ENCODE measurements around the gene ROR1. TPM values are rescaled to one million over a fixed set of nuclear protein-coding genes. Genes with fewer than 3 reads are reported as not detected.

Gene ROR1
- total and polyA plus RNA-seq, 7 experiments from 2014 or later: 0.07 to 0.22 (median 0.16) TPM; not detected in 4

DNA sequence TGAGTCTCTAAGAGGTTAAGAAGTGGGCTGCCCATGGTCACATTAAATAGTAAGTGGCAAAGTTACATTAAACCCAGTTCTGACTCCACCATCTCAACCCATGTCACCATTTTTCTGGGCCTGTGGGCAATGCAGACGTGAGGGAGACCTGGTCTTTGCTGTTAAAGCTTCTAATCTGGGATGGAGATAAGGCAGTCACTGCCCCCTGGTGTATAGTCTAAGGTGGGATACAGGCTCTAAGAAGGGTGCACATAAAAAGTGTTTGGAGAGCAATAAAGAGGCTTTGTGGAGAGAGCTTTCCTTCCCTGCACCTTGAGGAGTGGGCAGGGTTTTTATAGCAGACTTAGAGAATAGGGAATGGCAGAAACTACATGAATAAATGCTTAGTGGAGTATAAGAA, 141.3 kb downstream of the ROR1 start:
- H3K4me3 Mint-ChIP-seq: no peak overlapping the region
- Histone ChIP-seq H3K27ac (ENCODE audit: low read depth, low read length) (no peak overlapping the region), H3K4me1 (ENCODE audit: control insufficient read depth in 2 of 2, insufficient read depth in 2 of 2, low read length in 2 of 2) (no peaks in the 10 kb centered on the region), H3K36me3 (ENCODE audit: control insufficient read depth in 2 of 3, insufficient read depth in 3 of 3, low read length in 3 of 3) (no peaks in the 10 kb centered on the region), H3K4me3 (ENCODE audit: low read length) (no peak overlapping the region), H3K9me3 (ENCODE audit: control insufficient read depth in 2 of 3, low read length in 3 of 3) (no peaks in the 10 kb centered on the region), H3K27me3 (ENCODE audit: control insufficient read depth in 2 of 2, insufficient read depth in 2 of 2, low read length in 2 of 2) (no peaks in the 10 kb centered on the region)
- H3K36me3 Mint-ChIP-seq: no peaks in the 10 kb centered on the region
- no peaks in the 10 kb centered on the region for H3K9me3 Mint-ChIP-seq
- POLR2A ChIA-PET: no interaction called here
- CTCF ChIA-PET: no interaction called here
- intact Hi-C loops (cut with micrococcal nuclease): loop anchor here in 1 of 2 donors (2.0 kb wide), 1 partner anchor 300 kb away; no protein-coding TSS in a partner anchor
- no peak overlapping the region for H3K27ac Mint-ChIP-seq
- H3K27me3 Mint-ChIP-seq: peaks cover 0 to 17% (median 9%) of the 10 kb centered on the region in 5 donors
- H3K4me1 Mint-ChIP-seq: peaks cover 0 to 2% (median 0%) of the 10 kb centered on the region in 7 donors
- ATAC-seq (peak; percentile 16), DNase-seq (no peak)

DNA sequence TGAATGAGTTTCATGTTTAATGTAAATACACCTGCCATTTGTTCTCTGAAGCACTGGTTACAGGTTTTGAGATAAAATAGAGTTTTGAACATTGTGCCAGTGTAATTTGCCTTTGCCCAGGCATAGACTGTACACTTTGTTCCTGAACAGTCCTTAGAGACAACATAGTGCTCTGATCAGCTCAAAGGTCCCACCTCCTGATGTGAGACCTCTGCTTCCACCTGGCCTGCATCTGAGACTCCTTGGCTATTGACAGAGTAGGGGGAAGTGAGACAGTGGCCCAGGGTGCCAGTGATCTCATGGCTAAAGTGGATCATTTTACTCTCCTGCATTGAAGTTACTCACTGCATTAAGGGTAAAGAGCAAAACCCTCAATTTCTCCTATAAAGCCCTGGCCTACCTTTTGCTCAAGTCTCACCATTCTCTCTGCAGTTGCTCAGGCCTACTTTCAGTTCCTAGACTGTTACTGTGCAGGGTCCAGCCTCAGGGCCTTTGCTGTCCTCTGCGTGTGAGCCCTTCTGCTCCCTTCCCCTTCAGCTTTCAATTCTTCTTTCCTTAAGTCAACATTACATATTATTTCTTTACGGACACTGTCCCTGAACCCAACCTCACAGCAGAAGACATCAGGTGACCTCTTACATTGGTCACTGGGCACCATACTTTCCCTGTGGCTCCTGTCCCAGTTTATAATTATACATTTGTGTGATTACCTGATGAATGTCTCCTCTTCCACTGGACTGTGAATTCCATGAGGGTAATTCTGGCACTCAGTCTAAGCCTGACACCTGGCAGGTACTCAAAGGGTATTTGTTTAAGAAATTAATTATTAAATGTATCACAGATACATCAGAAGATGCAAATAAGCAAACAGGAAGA, 142.9 kb downstream of the ROR1 start:
- Mint-ChIP-seq H3K4me1 (peaks cover 0 to 3% (median 0%) of the 10 kb centered on the region in 7 donors), H3K36me3 (no peaks in the 10 kb centered on the region), H3K27me3 (peaks cover 0 to 17% (median 9%) of the 10 kb centered on the region in 5 donors), H3K9me3 (no peaks in the 10 kb centered on the region), H3K4me3 (no peak overlapping the region), H3K27ac (peak overlapping the region in 1 of 9 donors; percentile 21)
- intact Hi-C loops (cut with micrococcal nuclease): no loop called here
- H3K9me3 ChIP-seq (ENCODE audit: control insufficient read depth in 2 of 3, low read length in 3 of 3): no peaks in the 10 kb centered on the region
- H3K27ac ChIP-seq (ENCODE audit: low read depth, low read length): no peak overlapping the region
- ATAC-seq (no peak), DNase-seq (no peak)
- CTCF ChIA-PET: no interaction called here
- no peaks in the 10 kb centered on the region for H3K27me3 ChIP-seq (ENCODE audit: control insufficient read depth in 2 of 2, insufficient read depth in 2 of 2, low read length in 2 of 2)
- POLR2A ChIA-PET: no interaction called here
- H3K4me1 ChIP-seq (ENCODE audit: control insufficient read depth in 2 of 2, insufficient read depth in 2 of 2, low read length in 2 of 2): no peaks in the 10 kb centered on the region
- no peak overlapping the region for H3K4me3 ChIP-seq (ENCODE audit: low read length)
- H3K36me3 ChIP-seq (ENCODE audit: control insufficient read depth in 2 of 3, insufficient read depth in 3 of 3, low read length in 3 of 3): no peaks in the 10 kb centered on the region

DNA sequence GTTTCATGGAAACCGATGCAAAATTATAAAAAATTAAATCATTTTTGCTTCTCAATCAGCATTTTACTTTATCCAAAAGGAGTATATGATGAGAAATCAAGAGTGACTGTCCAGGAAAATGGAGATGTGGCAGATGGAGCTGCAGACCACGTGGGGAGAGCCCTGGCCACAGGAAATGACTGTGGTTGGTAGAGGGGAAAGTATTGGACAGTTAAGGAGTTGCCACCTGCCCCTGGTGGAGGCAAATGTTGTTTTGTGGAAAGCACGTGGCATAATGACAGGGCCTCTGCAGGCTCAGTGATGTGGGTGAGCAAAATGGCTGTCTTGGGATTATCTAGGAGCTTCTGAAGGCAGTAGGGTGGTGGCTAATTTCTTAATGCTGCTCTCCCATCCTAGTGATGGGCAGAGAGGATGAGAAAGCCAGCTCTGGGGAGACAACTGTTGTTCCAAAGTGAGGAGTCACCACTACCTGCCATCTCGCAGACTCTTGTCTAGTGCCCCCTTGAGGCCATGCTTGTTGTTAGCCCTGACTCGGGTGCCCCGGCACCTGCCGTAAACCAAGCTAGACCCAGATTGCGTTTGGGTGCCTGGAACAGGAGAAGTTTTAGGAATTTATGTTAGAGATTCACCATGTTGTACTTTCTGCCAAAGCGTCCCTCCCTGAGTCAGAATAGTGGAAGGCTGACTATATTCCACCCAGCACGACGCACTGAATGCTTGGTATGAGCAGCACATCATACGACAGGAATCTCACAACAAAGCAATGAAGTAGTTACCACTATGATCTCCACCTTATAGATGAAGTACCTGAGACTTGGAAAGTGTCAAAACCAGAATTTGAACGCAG, 144.0 kb downstream of the ROR1 start:
- Histone ChIP-seq H3K4me1 (ENCODE audit: control insufficient read depth in 2 of 2, insufficient read depth in 2 of 2, low read length in 2 of 2) (no peaks in the 10 kb centered on the region), H3K36me3 (ENCODE audit: control insufficient read depth in 2 of 3, insufficient read depth in 3 of 3, low read length in 3 of 3) (no peaks in the 10 kb centered on the region), H3K4me3 (ENCODE audit: low read length) (no peak overlapping the region), H3K27ac (ENCODE audit: low read depth, low read length) (no peak overlapping the region), H3K9me3 (ENCODE audit: control insufficient read depth in 2 of 3, low read length in 3 of 3) (no peaks in the 10 kb centered on the region), H3K27me3 (ENCODE audit: control insufficient read depth in 2 of 2, insufficient read depth in 2 of 2, low read length in 2 of 2) (no peaks in the 10 kb centered on the region)
- CTCF ChIA-PET: no interaction called here
- H3K27ac Mint-ChIP-seq: no peak overlapping the region
- H3K4me1 Mint-ChIP-seq: peaks cover 0 to 3% (median 0%) of the 10 kb centered on the region in 7 donors
- H3K9me3 Mint-ChIP-seq: no peaks in the 10 kb centered on the region
- DNase-seq (no peak), ATAC-seq (no peak)
- intact Hi-C loops (cut with micrococcal nuclease): loop anchor here in 1 of 2 donors (1.0 kb wide), 2 partner anchors 225 to 301 kb away; no protein-coding TSS in a partner anchor
- POLR2A ChIA-PET: no interaction called here
- H3K4me3 Mint-ChIP-seq: no peak overlapping the region
- no peaks in the 10 kb centered on the region for H3K36me3 Mint-ChIP-seq
- H3K27me3 Mint-ChIP-seq: peaks cover 0 to 12% (median 3%) of the 10 kb centered on the region in 5 donors

DNA sequence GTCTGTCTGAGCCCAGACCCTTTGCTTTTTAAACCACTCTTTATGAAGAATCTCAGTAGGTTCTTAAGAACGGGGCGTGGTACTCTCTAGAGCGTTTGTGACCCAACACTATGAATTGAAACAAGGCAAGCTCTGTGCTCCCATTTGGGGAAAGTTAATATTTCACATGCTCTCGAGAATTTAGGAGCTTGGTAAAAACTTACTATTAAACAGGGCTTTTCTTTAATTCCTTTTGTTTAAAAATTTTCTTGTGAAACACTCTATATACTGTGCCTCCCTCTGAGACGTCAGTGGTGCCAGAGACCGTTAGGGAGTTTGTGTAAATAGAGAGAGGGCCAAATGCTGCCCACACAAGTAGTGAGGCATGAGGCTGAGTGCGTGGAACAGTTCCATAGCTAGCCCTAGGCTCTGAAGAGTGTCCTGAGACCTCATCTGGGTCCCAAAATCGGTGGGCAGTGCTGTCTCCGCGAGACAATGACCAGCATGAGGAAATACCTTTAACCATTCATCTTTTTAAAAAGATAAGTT, 144.7 kb downstream of the ROR1 start:
- peaks cover 0 to 10% (median 3%) of the 10 kb centered on the region in 5 donors for H3K27me3 Mint-ChIP-seq
- intact Hi-C loops (cut with micrococcal nuclease): loop anchor here in 1 of 2 donors (1.0 kb wide), 2 partner anchors 226 to 302 kb away; no protein-coding TSS in a partner anchor
- H3K9me3 Mint-ChIP-seq: no peaks in the 10 kb centered on the region
- DNase-seq (no peak), ATAC-seq (no peak)
- H3K36me3 Mint-ChIP-seq: no peaks in the 10 kb centered on the region
- no peak overlapping the region for H3K4me3 Mint-ChIP-seq
- no peak overlapping the region for H3K27ac ChIP-seq (ENCODE audit: low read depth, low read length)
- no peaks in the 10 kb centered on the region for H3K9me3 ChIP-seq (ENCODE audit: control insufficient read depth in 2 of 3, low read length in 3 of 3)
- H3K27ac Mint-ChIP-seq: no peak overlapping the region
- CTCF ChIA-PET: no interaction called here
- H3K4me1 ChIP-seq (ENCODE audit: control insufficient read depth in 2 of 2, insufficient read depth in 2 of 2, low read length in 2 of 2): no peaks in the 10 kb centered on the region
- H3K4me1 Mint-ChIP-seq: peaks cover 0 to 2% (median 0%) of the 10 kb centered on the region in 7 donors
- H3K36me3 ChIP-seq (ENCODE audit: control insufficient read depth in 2 of 3, insufficient read depth in 3 of 3, low read length in 3 of 3): no peaks in the 10 kb centered on the region
- H3K4me3 ChIP-seq (ENCODE audit: low read length): no peak overlapping the region
- POLR2A ChIA-PET: no interaction called here
- H3K27me3 ChIP-seq (ENCODE audit: control insufficient read depth in 2 of 2, insufficient read depth in 2 of 2, low read length in 2 of 2): no peaks in the 10 kb centered on the region

DNA sequence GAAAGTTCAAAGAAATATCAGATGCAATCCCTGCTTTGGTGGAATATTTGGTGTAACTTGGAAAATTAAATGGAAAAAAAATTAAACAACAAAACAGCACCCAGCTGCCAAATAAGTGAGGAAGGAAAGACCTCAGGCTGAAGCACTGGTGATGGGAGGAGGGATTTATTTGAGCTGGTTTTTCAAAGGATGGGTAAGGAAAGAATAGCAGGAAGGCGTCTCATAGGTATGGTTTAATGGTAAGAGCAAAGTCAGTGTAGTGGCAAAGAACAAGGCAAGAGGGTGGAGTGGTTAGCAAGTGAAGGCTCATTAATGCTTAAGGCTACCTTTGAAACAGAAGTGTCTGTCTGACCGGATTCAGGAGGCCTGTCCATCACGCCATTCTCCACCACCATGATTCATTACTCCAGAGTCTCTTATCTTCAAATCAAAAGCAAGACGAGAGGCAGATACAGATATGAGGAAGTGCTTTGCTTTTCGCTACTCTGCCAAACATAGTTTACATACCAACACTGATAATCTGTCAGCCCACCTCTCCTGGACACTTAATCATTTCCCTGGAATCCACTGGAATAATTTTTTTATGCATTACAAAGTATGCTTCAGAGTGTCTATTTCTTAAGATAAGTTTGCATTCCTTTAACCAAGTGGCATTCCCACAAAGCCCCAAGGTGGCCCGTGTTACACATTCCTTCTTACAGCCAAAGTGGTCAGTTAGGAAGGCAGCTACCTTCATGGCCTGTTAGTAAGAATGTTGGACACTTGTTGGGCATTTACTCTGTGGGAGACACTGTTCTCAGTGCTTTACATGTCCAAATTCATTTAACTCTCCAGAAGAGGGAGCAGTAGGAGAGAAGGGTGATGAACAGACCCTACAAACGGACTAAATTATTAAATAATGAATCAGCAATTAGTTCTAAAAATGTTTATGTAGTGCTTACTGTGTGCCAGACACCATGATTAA, 146.6 kb downstream of the ROR1 start:
- H3K27me3 Mint-ChIP-seq: peaks cover 0 to 5% (median 0%) of the 10 kb centered on the region in 5 donors
- H3K9me3 Mint-ChIP-seq: no peaks in the 10 kb centered on the region
- intact Hi-C loops (cut with micrococcal nuclease): no loop called here
- no peaks in the 10 kb centered on the region for H3K36me3 Mint-ChIP-seq
- H3K4me3 ChIP-seq (ENCODE audit: low read length): no peak overlapping the region
- no peaks in the 10 kb centered on the region for H3K36me3 ChIP-seq (ENCODE audit: control insufficient read depth in 2 of 3, insufficient read depth in 3 of 3, low read length in 3 of 3)
- no peaks in the 10 kb centered on the region for H3K9me3 ChIP-seq (ENCODE audit: control insufficient read depth in 2 of 3, low read length in 3 of 3)
- ChIA-PET POLR2A (no interaction called here), CTCF (no interaction called here)
- peaks cover 0 to 1% (median 0%) of the 10 kb centered on the region in 7 donors for H3K4me1 Mint-ChIP-seq
- no peak for DNase-seq
- H3K4me1 ChIP-seq (ENCODE audit: control insufficient read depth in 2 of 2, insufficient read depth in 2 of 2, low read length in 2 of 2): no peaks in the 10 kb centered on the region
- no peaks in the 10 kb centered on the region for H3K27me3 ChIP-seq (ENCODE audit: control insufficient read depth in 2 of 2, insufficient read depth in 2 of 2, low read length in 2 of 2)
- H3K27ac ChIP-seq (ENCODE audit: low read depth, low read length): no peak overlapping the region
- no peak overlapping the region for H3K4me3 Mint-ChIP-seq
- no peak overlapping the region for H3K27ac Mint-ChIP-seq
- ATAC-seq: no peak

DNA sequence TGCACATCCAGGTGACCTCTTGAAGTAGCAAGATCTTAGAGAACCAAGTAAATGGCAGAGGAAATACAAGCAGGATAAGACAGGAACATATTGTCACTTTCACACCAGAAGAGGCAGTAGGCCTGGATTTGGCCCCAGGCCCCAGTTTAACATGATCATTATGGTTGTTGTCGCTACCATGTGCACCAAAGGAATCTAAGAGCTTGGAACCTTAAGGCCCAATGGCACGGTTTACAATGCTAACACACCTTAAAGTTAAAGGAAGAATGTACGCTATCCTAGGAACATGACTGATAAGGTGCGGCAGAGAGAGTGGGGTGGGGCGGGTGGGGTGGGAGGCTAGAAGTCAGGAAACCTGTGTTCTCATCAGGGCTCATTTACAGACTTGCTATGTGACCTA, 147.5 kb downstream of the ROR1 start:
- Mint-ChIP-seq H3K27me3 (peaks cover 0 to 5% (median 0%) of the 10 kb centered on the region in 5 donors), H3K9me3 (peaks cover 0 to 1% (median 0%) of the 10 kb centered on the region in 11 donors), H3K4me1 (peaks cover 0 to 1% (median 0%) of the 10 kb centered on the region in 7 donors), H3K4me3 (no peak overlapping the region), H3K27ac (no peak overlapping the region), H3K36me3 (no peaks in the 10 kb centered on the region)
- Histone ChIP-seq H3K36me3 (ENCODE audit: control insufficient read depth in 2 of 3, insufficient read depth in 3 of 3, low read length in 3 of 3) (no peaks in the 10 kb centered on the region), H3K27ac (ENCODE audit: low read depth, low read length) (no peak overlapping the region), H3K4me3 (ENCODE audit: low read length) (no peak overlapping the region), H3K4me1 (ENCODE audit: control insufficient read depth in 2 of 2, insufficient read depth in 2 of 2, low read length in 2 of 2) (no peaks in the 10 kb centered on the region), H3K9me3 (ENCODE audit: control insufficient read depth in 2 of 3, low read length in 3 of 3) (no peaks in the 10 kb centered on the region), H3K27me3 (ENCODE audit: control insufficient read depth in 2 of 2, insufficient read depth in 2 of 2, low read length in 2 of 2) (no peaks in the 10 kb centered on the region)
- DNase-seq (no peak), ATAC-seq (no peak)
- CTCF ChIA-PET: interaction anchor here (1.5 kb wide), 1 partner anchor 12 kb away, joined by 3 read pairs; no protein-coding TSS in a partner anchor
- intact Hi-C loops (cut with micrococcal nuclease): no loop called here
- POLR2A ChIA-PET: no interaction called here
